ENCODE measurements around the gene TP53RK. TPM values are rescaled to one million over a fixed set of nuclear protein-coding genes. Genes with fewer than 3 reads are reported as not detected.

The TP53RK gene
- total RNA-seq, 1 experiment from 2014 or later: 23.4 TPM

GRCh38 chr20:46672543-46673148 lies 16.6 kb downstream of the TP53RK start:
- in situ Hi-C loops (cut with HindIII; ENCODE audit: low pct_unique_long_range_greater_than_20kb, low sequenced_read_pairs): no loop called here
- DNase-seq (ENCODE audit: low read depth): no peak

GRCh38 chr20:46671866-46672542 lies 17.2 kb downstream of the TP53RK start:
- DNase-seq (ENCODE audit: low read depth): no peak
- in situ Hi-C loops (cut with HindIII; ENCODE audit: low pct_unique_long_range_greater_than_20kb, low sequenced_read_pairs): no loop called here

GRCh38 chr20:46670585-46671584 lies 18.4 kb downstream of the TP53RK start:
- in situ Hi-C loops (cut with HindIII; ENCODE audit: low pct_unique_long_range_greater_than_20kb, low sequenced_read_pairs): no loop called here
- no peak for DNase-seq (ENCODE audit: low read depth)

GRCh38 chr20:46670228-46670584 lies 19.0 kb downstream of the TP53RK start:
- in situ Hi-C loops (cut with HindIII; ENCODE audit: low pct_unique_long_range_greater_than_20kb, low sequenced_read_pairs): no loop called here
- DNase-seq (ENCODE audit: low read depth): no peak

- no peak for DNase-seq (ENCODE audit: low read depth)
- in situ Hi-C loops (cut with HindIII; ENCODE audit: low pct_unique_long_range_greater_than_20kb, low sequenced_read_pairs): no loop called here
Observed at GRCh38 chr20:46666818-46667515, 22.3 kb downstream of the TP53RK start.

- in situ Hi-C loops (cut with HindIII; ENCODE audit: low pct_unique_long_range_greater_than_20kb, low sequenced_read_pairs): no loop called here
Observed at GRCh38 chr20:46666306-46666705, 22.9 kb downstream of the TP53RK start.

GRCh38 chr20:46665602-46666001 lies 23.6 kb downstream of the TP53RK start:
- DNase-seq (ENCODE audit: low read depth): no peak
- in situ Hi-C loops (cut with HindIII; ENCODE audit: low pct_unique_long_range_greater_than_20kb, low sequenced_read_pairs): no loop called here

More at GRCh38 chr20:46666306-46666705, 22.9 kb downstream of the TP53RK start:
- no peak for DNase-seq (ENCODE audit: low read depth)

GRCh38 chr20:46663531-46663930 lies 25.7 kb downstream of the TP53RK start:
- no peak for DNase-seq (ENCODE audit: low read depth)
- in situ Hi-C loops (cut with HindIII; ENCODE audit: low pct_unique_long_range_greater_than_20kb, low sequenced_read_pairs): no loop called here

- no peak for DNase-seq (ENCODE audit: low read depth)
- in situ Hi-C loops (cut with HindIII; ENCODE audit: low pct_unique_long_range_greater_than_20kb, low sequenced_read_pairs): no loop called here
Observed at GRCh38 chr20:46661659-46662058, 27.6 kb downstream of the TP53RK start.

GRCh38 chr20:46660487-46660886 lies 28.8 kb downstream of the TP53RK start:
- in situ Hi-C loops (cut with HindIII; ENCODE audit: low pct_unique_long_range_greater_than_20kb, low sequenced_read_pairs): no loop called here

GRCh38 chr20:46657618-46658017 lies 31.6 kb downstream of the TP53RK start:
- in situ Hi-C loops (cut with HindIII; ENCODE audit: low pct_unique_long_range_greater_than_20kb, low sequenced_read_pairs): no loop called here
- no peak for DNase-seq (ENCODE audit: low read depth)

More at GRCh38 chr20:46660487-46660886, 28.8 kb downstream of the TP53RK start:
- DNase-seq (ENCODE audit: low read depth): no peak

- in situ Hi-C loops (cut with HindIII; ENCODE audit: low pct_unique_long_range_greater_than_20kb, low sequenced_read_pairs): no loop called here
- DNase-seq (ENCODE audit: low read depth): no peak
Observed at GRCh38 chr20:46657137-46657536, 32.1 kb downstream of the TP53RK start.

- in situ Hi-C loops (cut with HindIII; ENCODE audit: low pct_unique_long_range_greater_than_20kb, low sequenced_read_pairs): no loop called here
- DNase-seq (ENCODE audit: low read depth): no peak
Observed at GRCh38 chr20:46652699-46653098, 36.5 kb downstream of the TP53RK start.

GRCh38 chr20:46651091-46651962 lies 37.9 kb downstream of the TP53RK start, which contains the start of gene SLC13A3:
Gene SLC13A3, minus strand, starts transcription at chr20:46651459. Its CDS starts 38 bp downstream, at chr20:46651421.
- in situ Hi-C loops (cut with HindIII; ENCODE audit: low pct_unique_long_range_greater_than_20kb, low sequenced_read_pairs): no loop called here
- no peak for DNase-seq (ENCODE audit: low read depth)

- in situ Hi-C loops (cut with HindIII; ENCODE audit: low pct_unique_long_range_greater_than_20kb, low sequenced_read_pairs): no loop called here
- no peak for DNase-seq (ENCODE audit: low read depth)
Observed at GRCh38 chr20:46650575-46651090, 38.6 kb downstream of the TP53RK start.

GRCh38 chr20:46649965-46650542 lies 39.2 kb downstream of the TP53RK start:
- in situ Hi-C loops (cut with HindIII; ENCODE audit: low pct_unique_long_range_greater_than_20kb, low sequenced_read_pairs): no loop called here
- no peak for DNase-seq (ENCODE audit: low read depth)

GRCh38 chr20:46649650-46649949 lies 39.6 kb downstream of the TP53RK start:
- in situ Hi-C loops (cut with HindIII; ENCODE audit: low pct_unique_long_range_greater_than_20kb, low sequenced_read_pairs): no loop called here
- no peak for DNase-seq (ENCODE audit: low read depth)
